HepG2 (cell line): ENCODE results near the gene MYL9. TPM values are rescaled to one million over a fixed set of nuclear protein-coding genes. Genes with fewer than 3 reads are reported as not detected.
A peak's percentile ranks its signal among the peaks of the same experiment; 100 is the strongest.

Experiments used
- AKAP8 ChIP-seq: sonication (generic); formaldehyde crosslinking; IDR thresholded peaks from 2 replicates; pipeline ENCODE4 v1.5.1; 2020; ENCODE audit warnings: mild to moderate bottlenecking, missing genetic modification reagents
- DRAP1 ChIP-seq: IDR thresholded peaks from 2 replicates; pipeline ENCODE4 v1.6.1; 2016; ENCODE audit warnings: missing genetic modification reagents, missing compliant biosample characterization
- ELF4 ChIP-seq: sonication (generic); formaldehyde crosslinking; IDR thresholded peaks from 2 replicates; pipeline ENCODE4 v1.5.0; 2020; ENCODE audit warnings: missing genetic modification reagents, mild to moderate bottlenecking, moderate library complexity, borderline replicate concordance
- IRX3 ChIP-seq: sonication (generic); formaldehyde crosslinking; IDR thresholded peaks from 2 replicates; pipeline ENCODE4 v1.8.1; 2023; ENCODE audit warnings: mild to moderate bottlenecking, low read depth, missing genetic modification reagents, borderline replicate concordance
- KLF15 ChIP-seq: sonication (generic); formaldehyde crosslinking; IDR thresholded peaks from 2 replicates; pipeline ENCODE4 v1.8.1; 2023; ENCODE audit warnings: borderline replicate concordance, mild to moderate bottlenecking, inconsistent platforms, missing genetic modification reagents, mixed read lengths
- NFAT5 ChIP-seq: sonication (generic); formaldehyde crosslinking; IDR thresholded peaks from 2 replicates; pipeline ENCODE4 v1.4.0; 2020; ENCODE audit warnings: missing genetic modification reagents
- NFKB2 ChIP-seq: sonication (generic); formaldehyde crosslinking; IDR thresholded peaks from 2 replicates; pipeline ENCODE4 v1.4.0; 2020; ENCODE audit warnings: missing genetic modification reagents, borderline replicate concordance
- NONO ChIP-seq, 2 experiments: fragments of 450-650 bp in 1 of 2; sonication (generic) in 1 of 2; formaldehyde crosslinking in 1 of 2; IDR thresholded peaks in 1 of 2; conservative IDR thresholded peaks in 1 of 2; 2 replicates each; pipeline versions ENCODE4 v1.6.1 to v1.8.0; 2017 to 2022; ENCODE audit warnings: mild to moderate bottlenecking in 1 of 2, missing genetic modification reagents in 1 of 2, moderate library complexity in 1 of 2
- PHF8 ChIP-seq: sonication (generic); formaldehyde crosslinking; IDR thresholded peaks from 2 replicates; pipeline ENCODE4 v1.5.0; 2020; ENCODE audit warnings: missing genetic modification reagents
- POLR2AphosphoS5 ChIP-seq: IDR thresholded peaks from 2 replicates; pipeline ENCODE4 v1.6.1; 2012; ENCODE audit warnings: low read depth, low read length
- REL ChIP-seq: sonication (generic); formaldehyde crosslinking; conservative IDR thresholded peaks from 2 replicates; pipeline ENCODE4 v1.8.0; 2022; ENCODE audit warnings: mild to moderate bottlenecking, missing genetic modification reagents, moderate library complexity
- SIN3B ChIP-seq: fragments of 150-350 bp; IDR thresholded peaks from 2 replicates; pipeline ENCODE4 v1.6.1; 2014; ENCODE audit warnings: low read length
- SP4 ChIP-seq: sonication (generic); formaldehyde crosslinking; IDR thresholded peaks from 2 replicates; pipeline ENCODE4 v1.8.1; 2023; ENCODE audit warnings: mild to moderate bottlenecking, missing genetic modification reagents
- THAP7 ChIP-seq: sonication (generic); formaldehyde crosslinking; IDR thresholded peaks from 2 replicates; pipeline ENCODE4 v1.8.1; 2023; ENCODE audit warnings: mild to moderate bottlenecking, missing genetic modification reagents
- ZMYM4 ChIP-seq: sonication (generic); formaldehyde crosslinking; IDR thresholded peaks from 2 replicates; pipeline ENCODE4 v1.8.1; 2023; ENCODE audit warnings: mild to moderate bottlenecking, missing genetic modification reagents
- ZNF207 ChIP-seq: fragments of 450-650 bp; IDR thresholded peaks from 2 replicates; pipeline ENCODE4 v1.6.1; 2016; ENCODE audit warnings: antibody characterized with exemption, borderline replicate concordance
- ZNF33A ChIP-seq: sonication (generic); formaldehyde crosslinking; IDR thresholded peaks from 2 replicates; pipeline ENCODE4 v1.5.1; 2020; ENCODE audit warnings: missing genetic modification reagents, mild to moderate bottlenecking, moderate library complexity, borderline replicate concordance
- ZNF709 ChIP-seq: sonication (generic); formaldehyde crosslinking; IDR thresholded peaks from 2 replicates; pipeline ENCODE4 v1.5.0; 2020; ENCODE audit warnings: mild to moderate bottlenecking, missing genetic modification reagents
- ZNF768 ChIP-seq: sonication (generic); formaldehyde crosslinking; IDR thresholded peaks from 2 replicates; pipeline ENCODE4 v1.4.0; 2020; ENCODE audit warnings: missing genetic modification reagents
- ZUFSP ChIP-seq: sonication (generic); formaldehyde crosslinking; IDR thresholded peaks from 2 replicates; pipeline ENCODE4 v1.9.0; 2021; ENCODE audit warnings: missing genetic modification reagents, mild to moderate bottlenecking, borderline replicate concordance
- polyA plus RNA-seq, 8 experiments: library from polyadenylated mRNA; depleted of rRNA in 3 of 8; stranded (reverse) in 7 of 8; unstranded in 1 of 8; fragments of >200 nt; fragmentation: Illumina TruSeq in 4 of 8; extraction: Trizol in 4 of 8; gene quantifications; 2 replicates each; pipeline versions ENCODE4 v1.2.1 to v1.2.3, GENCODE V29; 2011 to 2016; ENCODE audit warnings: low read depth in 4 of 8, missing spikeins in 1 of 8, mixed read lengths in 1 of 8; ENCODE audit not compliant: insufficient read depth in 1 of 8
- total RNA-seq, 5 experiments: library from RNA; depleted of rRNA; stranded (reverse); fragments of >200 nt; fragmentation: Illumina TruSeq; extraction: Trizol; gene quantifications; 2 replicates each; pipeline ENCODE4 v1.2.3, GENCODE V29; 2016; ENCODE audit warnings: low read depth in 1 of 5
- TF ChIP-seq, protein P1 (sequence below): sonication (generic); formaldehyde crosslinking; IDR thresholded peaks from 2 replicates; pipeline ENCODE4 v1.5.0; 2020; ENCODE audit warnings: missing genetic modification reagents, mild to moderate bottlenecking, borderline replicate concordance

MYL9 gene
- total and polyA plus RNA-seq, 2 of the 13 experiments (the other 11 are each of a cell fraction or from before 2014, with no cell fraction given) = 0.87 to 2.2 TPM

DNA sequence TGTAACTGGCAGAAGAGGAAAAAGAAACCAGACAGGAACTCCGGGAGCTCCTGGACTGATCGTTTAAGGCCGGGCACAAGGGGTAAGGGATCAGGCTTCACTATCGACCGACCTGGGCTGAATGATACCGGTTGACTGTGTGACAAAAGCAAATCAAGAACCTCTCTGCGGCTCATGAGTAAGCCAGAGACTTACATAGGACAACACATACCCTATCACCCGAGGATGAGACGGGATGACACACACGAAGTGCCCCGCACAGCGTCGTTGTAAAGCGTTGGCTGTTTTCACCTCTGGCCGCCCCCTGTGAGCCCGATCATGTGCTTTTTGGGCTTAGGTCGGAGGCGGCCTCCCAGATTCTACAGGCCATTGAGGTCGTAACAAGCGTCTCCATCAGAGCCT is 31.4 kb downstream of the MYL9 start (continued):
- TF ChIP-seq PHF8 (CRISPR knock-in tag) = no peak
- peak; percentile 89; the same call in 1 of the 2 replicates for TF ChIP-seq NFKB2
- peak; percentile 69 for TF ChIP-seq ZNF768 (CRISPR knock-in tag)
- no peak for TF ChIP-seq AKAP8 (CRISPR knock-in tag)
- TF ChIP-seq REL (CRISPR knock-in tag) = peak; percentile 65; the same call in 1 of the 2 replicates
- TF ChIP-seq KLF15 = no peak
- TF ChIP-seq ZUFSP (CRISPR knock-in tag) = 0 out of 2 replicates have a peak, but pooled peaks have one; percentile 45
- TF ChIP-seq POLR2AphosphoS5 = no peak
- TF ChIP-seq THAP7 = peak; percentile 84
- TF ChIP-seq SIN3B = 0 out of 2 replicates have a peak, but pooled peaks have one; percentile 34
- TF ChIP-seq DRAP1 (CRISPR knock-in tag) = no peak
- TF ChIP-seq, protein P1, sequence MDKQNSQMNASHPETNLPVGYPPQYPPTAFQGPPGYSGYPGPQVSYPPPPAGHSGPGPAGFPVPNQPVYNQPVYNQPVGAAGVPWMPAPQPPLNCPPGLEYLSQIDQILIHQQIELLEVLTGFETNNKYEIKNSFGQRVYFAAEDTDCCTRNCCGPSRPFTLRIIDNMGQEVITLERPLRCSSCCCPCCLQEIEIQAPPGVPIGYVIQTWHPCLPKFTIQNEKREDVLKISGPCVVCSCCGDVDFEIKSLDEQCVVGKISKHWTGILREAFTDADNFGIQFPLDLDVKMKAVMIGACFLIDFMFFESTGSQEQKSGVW (CRISPR knock-in tag) = 0 out of 2 replicates have a peak, but pooled peaks have one; percentile 88
- TF ChIP-seq NFAT5 (CRISPR knock-in tag) = no peak
- TF ChIP-seq IRX3 = no peak
- TF ChIP-seq SP4 (CRISPR knock-in tag) = no peak
- TF ChIP-seq ZNF709 (CRISPR knock-in tag) = peak; percentile 75; the same call in 1 of the 2 replicates
- TF ChIP-seq NONO (IDR thresholded peaks at IDR 0.05) = no peak
- 0 out of 2 replicates have a peak, but pooled peaks have one; percentile 18 for TF ChIP-seq NONO (CRISPR knock-in tag; conservative IDR thresholded peaks at IDR 0.05)
- TF ChIP-seq ZNF33A (CRISPR knock-in tag) = 0 out of 2 replicates have a peak, but pooled peaks have one; percentile 47
- TF ChIP-seq ZNF207 = no peak
- no peak for TF ChIP-seq ZMYM4 (CRISPR knock-in tag)
- TF ChIP-seq ELF4 (CRISPR knock-in tag) = 0 out of 2 replicates have a peak, but pooled peaks have one; percentile 67
